T-cell (primary cell): ENCODE data around the gene NFIA. TPM values are rescaled to one million over a fixed set of nuclear protein-coding genes. Genes with fewer than 3 reads are reported as not detected.

Experiments
- ATAC-seq, 4 experiments: fragments of 200-7000 bp in 3 of 4; fragments of 150-1000 bp in 1 of 4; cut with Tn5 transposase; replicated peaks in 1 of 4; 1 replicate in 3 of 4; 2 replicates in 1 of 4; pipeline ENCODE4 v1.10.0; 2021; ENCODE audit warnings: moderate library complexity in 3 of 4, mild to moderate bottlenecking in 2 of 4, moderate number of reproducible peaks in 1 of 4
- CTCF ChIA-PET, 2 donors: fragments of 300-600 bp; sonication (Branson Sonifier 250); formaldehyde crosslinking; loops; one replicate each; lab custom pipeline; 2022; ENCODE audit warnings: antibody characterized with exemption in 2 of 2; lab: Charles Lee
- POLR2A ChIA-PET, 2 donors: fragments of 300-600 bp; sonication (Branson Sonifier 250); formaldehyde crosslinking; loops; one replicate each; lab custom pipeline; 2022; ENCODE audit warnings: antibody characterized with exemption in 2 of 2; lab: Charles Lee
- DNase-seq, 35 experiments: peaks; one replicate each; pipeline versions ENCODE4 v3.0.0 to v3.0.0-alpha.2; 2013 to 2023
- H3K27ac ChIP-seq: one replicate; pipeline ENCODE4 v1.5.1; 2013; ENCODE audit warnings: low read length
- H3K27me3 ChIP-seq, 2 experiments: replicated peaks in 1 of 2; 1 replicate in 1 of 2; 2 replicates in 1 of 2; pipeline versions ENCODE4 v1.6.1 to v1.7.0; 2013; ENCODE audit warnings: low read length in 1 of 2, mixed read lengths in 1 of 2; ENCODE audit not compliant: control insufficient read depth in 2 of 2, insufficient read depth in 2 of 2; ENCODE audit errors: extremely low read depth in 1 of 2
- H3K36me3 ChIP-seq, 2 donors: 1 replicate in 1 of 2; 2 replicates in 1 of 2; pipeline versions ENCODE4 v1.6.1 to v1.7.0; 2013; ENCODE audit warnings: low read length in 1 of 2; ENCODE audit not compliant: control insufficient read depth in 2 of 2, insufficient read depth in 1 of 2; ENCODE audit errors: extremely low read depth in 1 of 2
- H3K4me1 ChIP-seq, 2 experiments: 1 replicate in 1 of 2; 2 replicates in 1 of 2; pipeline versions ENCODE4 v1.6.1 to v1.7.0; 2013; ENCODE audit warnings: low read length in 2 of 2, mixed read lengths in 1 of 2; ENCODE audit not compliant: insufficient read depth in 2 of 2, control insufficient read depth in 1 of 2; ENCODE audit errors: extremely low read depth in 1 of 2
- H3K4me3 ChIP-seq, 2 donors: 1 replicate in 1 of 2; 2 replicates in 1 of 2; pipeline versions ENCODE4 v1.5.1 to v1.7.0; 2013; ENCODE audit warnings: mild to moderate bottlenecking in 2 of 2, low read length in 1 of 2, moderate library complexity in 1 of 2; ENCODE audit not compliant: control insufficient read depth in 1 of 2; ENCODE audit errors: extremely low read depth in 1 of 2
- H3K9me3 ChIP-seq: 2 replicates; pipeline ENCODE4 v1.7.0; 2013
- H3K27ac Mint-ChIP-seq, 2 donors: one replicate each; pipeline ENCODE4 v1.8.0; 2020 to 2021; ENCODE audit warnings: mild to moderate bottlenecking in 2 of 2, mixed read lengths in 2 of 2
- H3K27me3 Mint-ChIP-seq, 2 donors: one replicate each; pipeline ENCODE4 v1.8.0; 2021 to 2022; ENCODE audit warnings: mixed read lengths in 2 of 2
- H3K36me3 Mint-ChIP-seq: one replicate; pipeline ENCODE4 v1.8.0; 2021; ENCODE audit warnings: mixed read lengths
- H3K4me1 Mint-ChIP-seq, 3 donors: one replicate each; pipeline ENCODE4 v1.8.0; 2020 to 2022; ENCODE audit warnings: mixed read lengths in 3 of 3, mild to moderate bottlenecking in 1 of 3
- H3K4me3 Mint-ChIP-seq, 3 donors: one replicate each; pipeline ENCODE4 v1.8.0; 2020 to 2022; ENCODE audit warnings: mild to moderate bottlenecking in 3 of 3, mixed read lengths in 3 of 3, moderate library complexity in 3 of 3
- H3K9me3 Mint-ChIP-seq, 3 donors: one replicate each; pipeline ENCODE4 v1.8.0; 2020 to 2022; ENCODE audit warnings: mixed read lengths in 3 of 3
- WGBS: methylation state at CpG from one replicate; pipeline ENCODE4 v1.1.5; 2013; ENCODE audit warnings: missing lambda C conversion rate; ENCODE audit not compliant: insufficient coverage; 5-methylcytosine and 5-hydroxymethylcytosine counted together
- total RNA-seq, 35 experiments: library from RNA in 6 of 35; stranded (reverse) in 6 of 35; fragments of 120-200 nt in 1 of 35; gene quantifications; one replicate each; pipeline versions ENCODE4 v1.2.1 to v1.2.4 and lab custom pipeline; 2013 to 2026

The NFIA gene
- total RNA-seq, 5 donors from 2014 or later (not counting 1 experiment from before 2014, with no cell fraction given): 5.1 to 10.1 (median 7.1) TPM

GRCh38 chr1:61253912-61254633 is 171.7 kb downstream of the NFIA start:
- no peak overlapping the region for H3K4me3 Mint-ChIP-seq
- Histone ChIP-seq H3K27ac (no peak overlapping the region), H3K4me3 (no peak overlapping the region), H3K36me3 (no peaks in the 10 kb centered on the region), H3K27me3 (no peaks in the 10 kb centered on the region), H3K4me1 (peaks cover 0 to 8% of the 10 kb centered on the region in 2 experiments), H3K9me3 (no peaks in the 10 kb centered on the region)
- ATAC-seq (no peak), DNase-seq (no peak)
- peaks cover 19 to 31% (median 25%) of the 10 kb centered on the region in 3 donors for H3K4me1 Mint-ChIP-seq
- H3K27ac Mint-ChIP-seq: no peak overlapping the region
- no peaks in the 10 kb centered on the region for H3K36me3 Mint-ChIP-seq
- CTCF ChIA-PET: no interaction called here
- 100% methylated on average over 1 of the region's 1 CpG for WGBS
- peaks cover 0 to 8% of the 10 kb centered on the region in 2 donors for H3K27me3 Mint-ChIP-seq
- POLR2A ChIA-PET: interaction anchor here in 1 of 2 donors (0.6 kb wide), 1 partner anchor 23 kb away, joined by 3 read pairs; no protein-coding TSS in a partner anchor
- no peaks in the 10 kb centered on the region for H3K9me3 Mint-ChIP-seq

GRCh38 chr1:61254634-61255357 is 172.4 kb downstream of the NFIA start:
- POLR2A ChIA-PET: interaction anchor here in 1 of 2 donors (0.5 kb wide), 1 partner anchor 140 kb away, joined by 3 read pairs; no protein-coding TSS in a partner anchor
- H3K27me3 ChIP-seq: no peaks in the 10 kb centered on the region
- Mint-ChIP-seq H3K9me3 (no peaks in the 10 kb centered on the region), H3K4me3 (no peak overlapping the region), H3K27ac (no peak overlapping the region), H3K27me3 (peaks cover 0 to 8% of the 10 kb centered on the region in 2 donors), H3K4me1 (peaks cover 19 to 31% (median 25%) of the 10 kb centered on the region in 3 donors), H3K36me3 (no peaks in the 10 kb centered on the region)
- H3K4me1 ChIP-seq: peaks cover 0 to 8% of the 10 kb centered on the region in 2 experiments
- no peak overlapping the region for H3K27ac ChIP-seq
- CTCF ChIA-PET: no interaction called here
- no peaks in the 10 kb centered on the region for H3K9me3 ChIP-seq
- no peak overlapping the region for H3K4me3 ChIP-seq
- no peak for ATAC-seq
- no peaks in the 10 kb centered on the region for H3K36me3 ChIP-seq
- 29% methylated on average over 1 of the region's 6 CpGs for WGBS
- peak in 1 of 35 experiments; percentile 9 for DNase-seq

DNA sequence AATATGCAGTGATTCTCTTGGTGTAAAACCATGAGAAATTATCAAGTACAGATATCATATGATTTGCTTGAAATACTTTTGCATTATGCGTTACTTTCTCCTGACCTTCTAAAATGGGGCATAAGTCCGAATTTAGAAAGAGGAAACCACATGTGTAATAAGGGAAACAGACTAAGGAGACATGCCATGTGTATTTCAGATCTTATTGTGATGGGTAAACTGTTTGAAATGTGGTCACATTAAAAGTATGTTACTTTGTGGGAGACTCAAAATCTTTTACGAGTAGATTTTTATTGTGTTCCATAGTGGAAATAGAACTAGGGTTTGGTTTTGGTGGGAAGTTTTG is 173.0 kb downstream of the NFIA start:
- H3K27ac ChIP-seq: no peak overlapping the region
- DNase-seq: no peak
- H3K9me3 ChIP-seq: no peaks in the 10 kb centered on the region
- no peaks in the 10 kb centered on the region for H3K36me3 ChIP-seq
- Mint-ChIP-seq H3K4me3 (no peak overlapping the region), H3K36me3 (no peaks in the 10 kb centered on the region), H3K27ac (no peak overlapping the region), H3K4me1 (peaks cover 19 to 31% (median 25%) of the 10 kb centered on the region in 3 donors), H3K9me3 (no peaks in the 10 kb centered on the region), H3K27me3 (peaks cover 0 to 8% of the 10 kb centered on the region in 2 donors)
- 0% methylated on average over 1 of the region's 3 CpGs for WGBS
- POLR2A ChIA-PET: interaction anchor here in 1 of 2 donors (0.5 kb wide), 1 partner anchor 141 kb away, joined by 3 read pairs; no protein-coding TSS in a partner anchor
- CTCF ChIA-PET: no interaction called here
- no peaks in the 10 kb centered on the region for H3K27me3 ChIP-seq
- no peak for ATAC-seq
- H3K4me1 ChIP-seq: peaks cover 0 to 8% of the 10 kb centered on the region in 2 experiments
- no peak overlapping the region for H3K4me3 ChIP-seq

- peaks cover 7 to 12% (median 12%) of the 10 kb centered on the region in 3 donors for H3K4me1 Mint-ChIP-seq
- WGBS: 86% methylated on average over 6 of the region's 9 CpGs
- CTCF ChIA-PET: no interaction called here
Measured at GRCh38 chr1:61259379-61260148, 177.2 kb downstream of the NFIA start.

DNA sequence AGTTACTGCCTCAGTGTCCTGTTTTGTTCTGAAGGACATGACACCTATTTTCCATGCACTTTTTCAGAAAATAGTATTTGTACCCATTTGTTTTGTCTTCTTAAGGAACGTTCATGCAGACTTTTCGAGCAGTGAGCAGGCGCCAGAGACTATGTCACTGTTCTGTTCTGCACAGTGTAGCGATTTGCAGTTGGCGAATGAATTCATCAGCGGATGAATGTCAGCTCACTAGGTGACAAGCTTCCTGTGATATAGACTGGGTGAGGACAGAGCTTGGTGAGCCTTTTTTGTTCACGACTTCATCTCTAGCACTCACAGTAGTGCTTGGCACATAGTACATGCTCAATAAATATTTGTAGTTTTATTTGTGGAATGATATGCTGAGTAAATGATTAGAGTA is 177.8 kb downstream of the NFIA start:
- Histone ChIP-seq H3K9me3 (no peaks in the 10 kb centered on the region), H3K27ac (no peak overlapping the region), H3K27me3 (no peaks in the 10 kb centered on the region), H3K36me3 (no peaks in the 10 kb centered on the region), H3K4me3 (no peak overlapping the region), H3K4me1 (peaks cover 0 to 5% of the 10 kb centered on the region in 2 experiments)
- H3K9me3 Mint-ChIP-seq: no peaks in the 10 kb centered on the region
- H3K4me1 Mint-ChIP-seq: peaks cover 2 to 6% (median 6%) of the 10 kb centered on the region in 3 donors
- CTCF ChIA-PET: no interaction called here
- WGBS: 90% methylated on average over 4 of the region's 7 CpGs
- POLR2A ChIA-PET: no interaction called here
- ATAC-seq (no peak), DNase-seq (no peak)
- no peaks in the 10 kb centered on the region for H3K27me3 Mint-ChIP-seq
- H3K27ac Mint-ChIP-seq: no peak overlapping the region
- H3K4me3 Mint-ChIP-seq: no peak overlapping the region
- no peaks in the 10 kb centered on the region for H3K36me3 Mint-ChIP-seq

More at GRCh38 chr1:61259379-61260148, 177.2 kb downstream of the NFIA start:
- Mint-ChIP-seq H3K36me3 (no peaks in the 10 kb centered on the region), H3K9me3 (no peaks in the 10 kb centered on the region), H3K27me3 (no peaks in the 10 kb centered on the region), H3K4me3 (no peak overlapping the region), H3K27ac (no peak overlapping the region)
- no peak for ATAC-seq
- H3K27ac ChIP-seq: no peak overlapping the region
- H3K9me3 ChIP-seq: no peaks in the 10 kb centered on the region
- POLR2A ChIA-PET: no interaction called here
- H3K27me3 ChIP-seq: no peaks in the 10 kb centered on the region
- no peak for DNase-seq
- peaks cover 0 to 8% of the 10 kb centered on the region in 2 experiments for H3K4me1 ChIP-seq
- no peak overlapping the region for H3K4me3 ChIP-seq
- H3K36me3 ChIP-seq: no peaks in the 10 kb centered on the region

GRCh38 chr1:61261595-61261994 is 179.2 kb downstream of the NFIA start:
- no peak for ATAC-seq
- H3K4me1 Mint-ChIP-seq: no peaks in the 10 kb centered on the region

More at GRCh38 chr1:61261595-61261994, 179.2 kb downstream of the NFIA start:
- no peaks in the 10 kb centered on the region for H3K4me1 ChIP-seq
- no peaks in the 10 kb centered on the region for H3K9me3 ChIP-seq
- H3K4me3 Mint-ChIP-seq: no peak overlapping the region
- no peak overlapping the region for H3K27ac Mint-ChIP-seq
- ChIA-PET POLR2A (no interaction called here), CTCF (interaction anchor here in 1 of 2 donors (0.5 kb wide), 1 partner anchor 364 kb away, joined by 3 read pairs; no protein-coding TSS in a partner anchor)
- no peak overlapping the region for H3K4me3 ChIP-seq
- WGBS: no CpG with 5 or more reads among the region's 3 CpGs
- H3K27me3 Mint-ChIP-seq: no peaks in the 10 kb centered on the region
- H3K27me3 ChIP-seq: no peaks in the 10 kb centered on the region
- no peaks in the 10 kb centered on the region for H3K36me3 ChIP-seq
- H3K36me3 Mint-ChIP-seq: no peaks in the 10 kb centered on the region
- DNase-seq: no peak
- no peak overlapping the region for H3K27ac ChIP-seq
- H3K9me3 Mint-ChIP-seq: no peaks in the 10 kb centered on the region
